ENCODE data around the gene SP100. TPM values are rescaled to one million over a fixed set of nuclear protein-coding genes. Genes with fewer than 3 reads are reported as not detected.

The SP100 gene
- total and polyA plus RNA-seq, 2 of the 13 experiments (the other 11 are each of a cell fraction or from before 2014, with no cell fraction given), result 12.6 to 16.5 TPM

DNA sequence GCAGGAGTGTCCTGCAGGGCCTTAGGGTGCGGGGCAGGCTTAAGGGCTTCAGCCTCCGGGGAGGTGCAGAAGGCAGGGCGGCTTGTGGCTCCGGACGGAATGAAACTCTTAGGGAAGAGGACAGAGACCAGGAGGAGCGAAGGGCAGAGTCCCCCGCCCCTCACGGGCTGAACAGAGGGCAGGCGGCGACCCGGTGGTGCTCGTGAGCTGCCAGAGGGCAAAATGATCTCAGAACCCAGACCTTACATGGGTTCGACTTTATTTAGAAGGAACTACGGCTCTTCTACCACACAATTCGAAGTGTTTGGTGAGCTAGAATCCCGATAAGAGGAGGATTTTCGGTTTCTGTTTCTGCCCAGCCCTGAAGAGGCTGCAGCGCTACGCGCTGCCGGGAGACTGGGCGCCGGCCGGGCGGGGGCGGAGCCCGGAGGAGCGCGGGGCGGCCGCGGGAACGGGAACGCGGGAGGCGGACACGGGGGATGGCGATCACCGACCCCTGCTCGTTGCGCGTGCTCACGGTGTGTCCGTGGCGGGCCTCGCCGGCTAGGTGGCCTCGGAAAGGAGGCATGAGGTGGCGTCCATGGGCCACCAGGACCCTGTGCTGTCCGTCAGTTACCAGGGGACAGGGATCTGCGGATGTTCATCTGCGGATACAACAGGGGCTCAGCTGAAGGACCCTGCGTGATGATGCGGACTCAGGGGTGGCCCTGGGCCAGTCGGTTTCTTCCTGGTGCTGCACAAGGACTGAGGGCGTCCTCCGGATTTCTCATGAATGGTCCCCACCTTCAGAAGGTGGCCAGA lies 4.2 kb upstream of the SP100 start (continued):
- TF ChIP-seq, protein P1, sequence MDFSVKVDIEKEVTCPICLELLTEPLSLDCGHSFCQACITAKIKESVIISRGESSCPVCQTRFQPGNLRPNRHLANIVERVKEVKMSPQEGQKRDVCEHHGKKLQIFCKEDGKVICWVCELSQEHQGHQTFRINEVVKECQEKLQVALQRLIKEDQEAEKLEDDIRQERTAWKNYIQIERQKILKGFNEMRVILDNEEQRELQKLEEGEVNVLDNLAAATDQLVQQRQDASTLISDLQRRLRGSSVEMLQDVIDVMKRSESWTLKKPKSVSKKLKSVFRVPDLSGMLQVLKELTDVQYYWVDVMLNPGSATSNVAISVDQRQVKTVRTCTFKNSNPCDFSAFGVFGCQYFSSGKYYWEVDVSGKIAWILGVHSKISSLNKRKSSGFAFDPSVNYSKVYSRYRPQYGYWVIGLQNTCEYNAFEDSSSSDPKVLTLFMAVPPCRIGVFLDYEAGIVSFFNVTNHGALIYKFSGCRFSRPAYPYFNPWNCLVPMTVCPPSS (IDR thresholded peaks at IDR 0.05), result no peak
- TF ChIP-seq GRHL1 (CRISPR knock-in tag; conservative IDR thresholded peaks at IDR 0.05) (no peak), MED8 (CRISPR knock-in tag; IDR thresholded peaks at IDR 0.05; ENCODE audit: insufficient replicate concordance) (no peak), CC2D1A (CRISPR knock-in tag; IDR thresholded peaks at IDR 0.05) (no peak), MTA1 (CRISPR knock-in tag; IDR thresholded peaks at IDR 0.05; ENCODE audit: borderline replicate concordance) (peak; percentile 62; the same call in 1 of the 2 replicates), ELF4 (CRISPR knock-in tag; IDR thresholded peaks at IDR 0.05; ENCODE audit: borderline replicate concordance) (no peak), ZNF674 (CRISPR knock-in tag; IDR thresholded peaks at IDR 0.05; ENCODE audit: low read depth) (no peak), ZNF580 (CRISPR knock-in tag; IDR thresholded peaks at IDR 0.05; ENCODE audit: borderline replicate concordance, low read depth) (no peak; the same call in 1 of the 2 replicates), SALL1 (CRISPR knock-in tag; IDR thresholded peaks at IDR 0.05) (peak; percentile 59; the same call in 1 of the 2 replicates), ZFX (CRISPR knock-in tag; IDR thresholded peaks at IDR 0.05; ENCODE audit: low read depth) (peak; percentile 84), RCOR2 (CRISPR knock-in tag; IDR thresholded peaks at IDR 0.05) (no peak), DMTF1 (CRISPR knock-in tag; IDR thresholded peaks at IDR 0.05) (no peak), CBX5 (CRISPR knock-in tag; IDR thresholded peaks at IDR 0.05; ENCODE audit: borderline replicate concordance) (0 out of 2 replicates have a peak, but pooled peaks have one; percentile 41), USF2 (IDR thresholded peaks at IDR 0.05; ENCODE audit: low read depth, low read length) (no peak), USF2 (CRISPR knock-in tag; IDR thresholded peaks at IDR 0.05; ENCODE audit: borderline replicate concordance) (no peak), ZNF275 (CRISPR knock-in tag; IDR thresholded peaks at IDR 0.05; ENCODE audit: borderline replicate concordance) (peak; percentile 71), NCOA5 (CRISPR knock-in tag; IDR thresholded peaks at IDR 0.05) (no peak)

Data from HepG2 (cell line).